Cortex of kidney (tissue), 1 donor: ENCODE data around the gene NAA50.
A peak's percentile ranks its signal among the peaks of the same experiment; 100 is the strongest.

ENCODE experiments used
- DNase-seq: peaks from one replicate; lab custom pipeline; 2025; lab: John Stamatoyannopoulos, UW

Gene NAA50

DNA sequence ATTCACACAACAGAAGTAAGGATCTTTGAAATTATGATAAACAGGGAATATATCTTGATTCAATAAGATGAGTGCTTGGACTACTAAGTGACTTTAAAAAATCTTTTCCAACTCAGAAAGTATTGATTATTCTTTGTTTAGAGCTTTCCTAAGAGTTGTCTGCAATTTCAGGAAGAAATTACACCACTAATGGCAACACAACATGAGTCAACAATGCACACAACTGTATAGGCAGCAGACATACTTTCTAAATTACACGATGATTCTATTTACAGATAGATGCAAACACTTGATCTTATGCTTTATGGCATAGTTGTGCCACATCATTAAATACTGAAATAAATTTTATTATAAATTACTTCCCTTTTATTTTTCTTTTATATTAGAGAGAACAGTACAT, 4.4 kb downstream of the NAA50 start:
- DNase-seq: no peak

DNA sequence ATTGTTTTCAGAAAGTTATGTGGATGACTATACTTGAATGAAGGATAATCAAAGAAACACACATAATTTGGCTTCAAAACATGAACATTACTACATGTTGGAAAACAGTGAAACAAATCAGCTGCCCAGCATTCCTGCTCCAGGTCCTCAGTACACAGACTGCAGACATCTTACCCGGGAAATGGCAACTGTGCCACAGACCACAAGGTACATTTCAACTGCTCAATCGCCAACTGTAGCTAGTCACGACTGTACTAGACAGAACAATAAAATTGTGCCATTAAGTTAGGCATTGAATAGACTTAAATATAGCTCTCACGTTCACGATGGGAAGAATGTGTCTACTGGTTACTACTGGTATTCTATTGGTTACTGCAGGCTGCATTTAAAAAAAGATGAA, 5.0 kb downstream of the NAA50 start:
- no peak for DNase-seq

DNA sequence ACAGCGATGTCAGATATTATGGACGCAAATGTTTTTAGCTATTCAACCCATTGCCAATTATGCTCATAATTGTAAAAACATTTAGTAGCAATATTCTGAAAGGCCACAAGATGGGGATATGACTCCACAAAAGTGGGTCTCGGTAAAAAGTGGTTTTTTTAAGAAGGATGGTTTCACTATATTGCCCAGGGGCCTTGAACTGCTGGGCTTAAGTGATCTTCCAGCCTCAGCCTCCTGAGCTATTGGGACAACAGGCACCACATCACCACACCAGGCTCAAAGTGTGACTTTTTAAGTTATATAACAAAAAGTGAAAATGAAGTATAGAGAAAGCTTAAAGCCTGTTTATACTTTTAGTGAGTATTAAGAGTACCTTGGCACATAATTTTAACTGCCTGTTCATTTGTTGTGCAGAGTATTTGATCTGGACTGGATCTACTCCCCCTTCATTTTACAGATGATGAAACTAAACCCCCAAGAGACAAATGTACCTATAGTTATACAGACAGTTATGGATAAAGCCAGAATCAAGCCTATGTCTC, 9.4 kb downstream of the NAA50 start:
- no peak for DNase-seq

DNA sequence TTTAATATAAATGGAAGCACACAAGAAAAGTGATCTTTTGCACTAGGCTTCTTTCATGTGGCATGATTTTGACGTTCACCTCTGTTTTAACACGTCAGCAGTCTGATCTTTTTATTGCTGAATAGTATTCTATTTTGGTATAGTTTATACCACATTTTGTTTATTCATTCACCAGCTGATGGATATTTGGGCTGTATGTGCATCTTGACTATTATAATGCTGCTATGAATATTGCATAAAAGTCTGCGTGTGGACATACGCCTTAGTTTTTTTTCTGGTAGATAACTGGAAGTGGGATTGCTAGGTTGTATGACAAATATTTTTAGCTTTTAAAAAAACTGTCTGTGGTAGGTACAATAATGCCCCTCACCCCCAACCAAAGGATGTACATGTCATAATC, 14.4 kb downstream of the NAA50 start:
- no peak for DNase-seq

DNA sequence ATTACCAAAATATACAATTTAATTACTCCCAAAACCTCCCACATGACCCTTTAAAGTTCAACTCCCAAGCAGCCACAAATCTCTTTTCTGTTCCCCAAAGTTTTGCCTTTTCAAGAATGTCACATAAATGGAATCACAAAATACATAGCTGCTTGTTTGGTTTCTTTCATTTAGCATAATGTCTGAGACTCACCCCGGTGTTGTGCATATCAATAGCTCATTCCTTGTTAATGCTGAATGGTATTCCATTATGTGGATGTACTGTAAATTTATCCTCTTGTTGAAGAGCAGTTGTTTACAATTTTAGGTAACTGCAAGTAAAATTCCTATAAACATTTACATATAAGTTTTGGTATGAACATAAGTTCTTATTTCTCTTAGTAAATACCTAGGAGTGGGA, 15.5 kb downstream of the NAA50 start:
- no peak for DNase-seq

DNA sequence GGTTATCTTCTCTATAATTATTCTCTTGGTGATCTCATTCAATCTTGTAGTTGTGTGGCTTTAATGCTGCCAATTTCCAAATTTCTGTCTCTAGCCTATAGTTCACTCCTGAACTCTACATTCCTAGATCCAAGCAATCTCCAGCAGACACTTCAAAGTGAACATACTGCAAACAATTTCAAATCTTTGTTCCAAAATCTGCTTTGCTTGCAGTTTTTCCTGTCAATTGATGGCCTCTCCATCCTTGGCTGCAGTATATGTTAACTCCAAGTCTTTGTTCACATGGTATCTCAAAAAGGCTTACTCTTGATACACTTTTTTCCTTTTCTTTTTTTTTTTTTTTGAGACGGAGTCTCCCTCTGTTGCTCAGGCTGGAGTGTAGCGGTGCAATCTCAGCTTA, 17.4 kb downstream of the NAA50 start:
- no peak for DNase-seq

DNA sequence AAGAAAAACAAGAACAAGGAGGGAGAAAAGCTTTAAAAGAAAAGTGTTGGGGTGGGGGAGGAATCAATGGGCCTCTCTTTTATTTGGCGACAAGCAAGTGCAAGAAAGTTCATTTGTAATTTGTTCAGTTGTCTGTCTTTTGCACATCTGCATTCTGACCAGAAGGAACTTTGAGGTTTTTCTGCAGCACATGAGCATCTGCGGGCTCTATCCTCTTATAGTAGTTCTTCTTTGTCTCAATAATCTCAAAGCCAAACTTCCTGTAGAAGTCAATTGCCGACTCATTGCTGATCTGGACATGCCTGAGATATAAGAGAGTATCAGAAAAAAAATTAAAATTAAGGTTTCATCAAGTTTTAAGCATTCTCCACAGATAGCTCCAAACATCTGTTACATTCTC, 24.4 kb downstream of the NAA50 start:
- no peak for DNase-seq

DNA sequence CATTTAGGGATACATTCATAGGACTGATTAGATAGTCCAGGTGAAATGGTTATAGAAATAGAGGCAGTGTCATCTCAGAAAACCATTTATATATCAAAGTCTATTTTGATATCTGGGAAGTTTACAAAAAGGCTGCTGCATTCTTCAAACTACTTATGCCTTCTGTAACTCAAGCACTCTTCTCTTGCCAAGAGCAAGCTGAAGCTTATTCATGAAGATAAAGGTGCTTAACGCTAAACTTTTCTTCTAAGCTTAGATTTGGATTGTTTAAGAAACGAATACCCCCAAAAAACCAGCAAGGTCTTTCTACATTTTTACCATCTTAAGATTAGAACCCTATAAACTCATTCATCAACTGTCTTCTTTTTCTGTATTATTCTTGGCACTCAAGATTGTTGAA, 26.3 kb downstream of the NAA50 start:
- DNase-seq: no peak

DNA sequence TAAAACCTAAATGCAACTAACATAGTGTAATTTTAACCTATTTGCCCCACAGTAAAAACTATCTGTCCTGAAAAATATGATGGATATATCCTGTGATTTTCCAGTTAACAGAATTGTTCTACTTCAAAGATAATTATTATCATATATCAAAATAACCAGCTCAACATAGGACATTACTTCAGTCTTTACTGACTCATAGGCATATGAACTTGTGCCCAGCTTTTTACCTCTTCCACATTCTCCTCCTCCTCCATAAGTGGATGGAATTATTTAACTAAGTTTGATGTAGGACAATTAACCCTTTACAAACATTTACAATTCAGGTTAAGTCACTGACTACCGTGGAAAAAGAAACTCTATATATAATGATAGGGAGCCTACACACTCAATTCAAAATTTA, 26.8 kb downstream of the NAA50 start:
- DNase-seq: no peak

DNA sequence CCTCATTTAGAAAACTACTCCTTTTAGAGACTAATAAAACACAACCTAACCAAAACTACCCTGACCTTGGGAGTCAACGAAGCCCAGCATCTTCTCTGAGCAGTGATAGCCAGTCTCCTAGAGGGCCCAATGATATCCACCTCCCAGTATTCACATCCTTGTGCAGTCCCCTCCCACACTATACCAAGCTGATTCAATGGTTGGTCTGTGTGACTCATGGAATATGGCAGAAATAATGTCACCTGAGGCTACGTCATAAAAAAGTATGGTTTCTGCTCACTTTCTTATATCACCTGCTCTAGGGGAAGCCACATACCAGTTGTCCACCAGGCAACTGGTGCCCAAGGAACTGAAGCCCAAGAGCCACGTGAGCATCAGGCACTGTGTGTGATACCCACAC, 28.2 kb downstream of the NAA50 start:
- no peak for DNase-seq

DNA sequence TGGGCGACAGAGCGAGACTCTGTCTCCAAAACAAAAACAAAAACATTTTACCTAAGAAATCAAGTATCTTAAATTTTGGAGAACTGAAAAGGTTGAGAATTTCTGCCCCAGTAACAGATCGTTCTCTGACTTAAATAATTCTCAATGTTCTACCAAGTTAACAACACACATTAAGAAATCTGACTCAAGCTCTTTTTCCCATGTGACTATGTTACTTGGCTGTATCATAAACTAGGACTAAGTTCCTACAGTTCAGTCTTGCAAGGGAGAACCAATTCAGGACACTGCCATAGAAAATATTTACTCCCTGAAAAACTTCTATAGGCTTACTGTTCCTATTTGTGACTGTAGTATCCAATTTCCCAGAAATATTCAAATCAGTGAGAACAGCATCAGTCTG, 28.7 kb downstream of the NAA50 start:
- DNase-seq: no peak

DNA sequence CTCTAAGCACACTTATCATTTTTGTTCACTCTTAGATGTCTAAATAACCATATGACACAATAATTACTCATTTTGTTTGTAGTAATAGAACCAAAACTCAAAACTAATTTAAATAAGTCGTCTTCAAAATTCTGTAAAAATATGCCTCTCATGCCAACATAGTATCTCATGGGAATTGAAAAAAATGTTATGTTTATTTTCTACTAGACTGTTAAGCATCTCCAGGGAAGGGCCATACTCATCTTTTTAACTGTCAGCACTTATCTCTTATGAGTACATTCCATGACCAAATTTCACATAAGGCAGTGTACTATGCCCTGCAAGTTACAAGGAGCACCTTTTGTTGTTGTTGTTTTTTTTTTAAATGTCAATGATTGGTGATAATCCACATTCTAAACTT, 31.3 kb downstream of the NAA50 start:
- no peak for DNase-seq

DNA sequence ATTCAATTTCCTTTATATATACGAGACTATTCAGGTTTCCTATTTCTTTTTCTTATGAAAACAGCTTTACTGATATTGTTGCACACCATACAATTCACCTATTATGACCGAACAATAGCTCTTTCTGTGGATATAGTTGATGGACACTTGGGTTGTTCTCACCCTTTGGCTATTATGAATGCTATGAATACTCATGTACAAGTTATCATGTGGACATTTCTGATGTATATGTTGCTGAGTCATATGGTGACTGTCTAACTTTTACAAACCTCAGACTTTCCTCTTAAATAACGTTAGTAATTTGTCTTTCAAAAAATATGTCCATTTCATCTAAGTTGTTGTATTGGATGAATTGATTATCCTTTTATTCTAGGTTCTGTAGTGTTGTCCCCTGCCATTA, 33.9 kb downstream of the NAA50 start:
- no peak for DNase-seq

DNA sequence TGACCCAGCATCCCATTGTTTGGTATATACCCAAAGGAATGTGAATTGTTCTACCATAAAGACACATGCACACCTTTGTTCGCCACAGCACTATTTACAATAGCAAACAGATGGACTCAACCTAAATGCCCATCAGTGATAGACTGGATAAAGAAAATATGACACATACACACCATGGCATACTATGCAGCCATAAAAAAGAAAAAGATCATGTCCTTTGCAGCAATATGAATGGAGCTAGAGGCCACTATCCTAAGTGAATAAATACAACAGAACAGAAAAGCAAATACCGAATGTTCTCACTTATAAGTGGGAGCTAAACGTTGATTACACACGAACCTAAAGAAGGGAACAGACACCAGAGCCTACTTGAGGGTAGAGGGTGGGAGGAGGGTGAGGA, 38.2 kb downstream of the NAA50 start:
- DNase-seq: no peak

DNA sequence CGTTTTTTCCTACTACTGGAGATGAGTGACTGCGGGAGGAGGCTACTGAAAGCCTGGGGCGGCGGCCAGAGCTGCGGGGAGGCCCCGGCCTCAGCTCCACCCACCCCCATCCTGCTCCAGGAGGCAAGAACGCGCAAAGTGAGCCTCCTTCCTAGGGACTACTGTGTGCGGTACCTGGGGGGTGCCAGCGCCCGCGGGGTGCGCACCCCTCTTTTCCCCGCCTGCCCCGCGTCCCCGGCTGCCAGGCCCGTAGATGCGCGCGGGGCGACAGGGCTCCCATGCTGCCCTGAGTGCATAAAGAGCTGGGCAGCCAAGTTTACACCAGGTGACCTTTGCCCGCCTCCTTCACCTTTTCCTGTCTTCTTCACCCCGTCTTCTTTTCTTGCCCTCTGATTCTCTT, 47.1 kb downstream of the NAA50 start:
- DNase-seq: no peak

DNA sequence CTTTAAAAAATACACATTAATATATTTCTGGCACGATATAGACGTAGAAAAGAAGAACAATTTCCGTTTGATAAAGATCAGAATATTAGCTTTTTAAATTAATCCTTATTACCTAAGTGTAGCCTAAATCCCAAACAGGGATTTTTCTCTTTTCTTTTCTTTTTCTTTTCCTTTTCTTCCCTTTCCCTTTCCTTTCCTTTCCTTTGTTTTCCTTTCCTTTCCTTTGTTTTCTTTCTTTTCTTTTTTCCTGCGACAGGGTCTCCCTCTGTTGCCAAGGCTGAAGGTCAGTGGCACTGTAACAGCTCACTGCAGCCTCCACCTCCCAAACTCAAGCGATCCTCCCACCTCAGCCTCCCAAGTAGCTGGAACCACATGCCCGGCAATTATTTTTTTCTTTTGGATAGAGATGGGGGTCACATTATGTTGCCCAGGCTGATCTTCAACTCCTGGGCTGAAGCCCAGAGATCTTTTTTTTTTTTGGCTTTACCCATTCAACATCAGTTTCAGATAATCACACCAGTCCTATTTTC, 47.8 kb downstream of the NAA50 start:
- no peak for DNase-seq

DNA sequence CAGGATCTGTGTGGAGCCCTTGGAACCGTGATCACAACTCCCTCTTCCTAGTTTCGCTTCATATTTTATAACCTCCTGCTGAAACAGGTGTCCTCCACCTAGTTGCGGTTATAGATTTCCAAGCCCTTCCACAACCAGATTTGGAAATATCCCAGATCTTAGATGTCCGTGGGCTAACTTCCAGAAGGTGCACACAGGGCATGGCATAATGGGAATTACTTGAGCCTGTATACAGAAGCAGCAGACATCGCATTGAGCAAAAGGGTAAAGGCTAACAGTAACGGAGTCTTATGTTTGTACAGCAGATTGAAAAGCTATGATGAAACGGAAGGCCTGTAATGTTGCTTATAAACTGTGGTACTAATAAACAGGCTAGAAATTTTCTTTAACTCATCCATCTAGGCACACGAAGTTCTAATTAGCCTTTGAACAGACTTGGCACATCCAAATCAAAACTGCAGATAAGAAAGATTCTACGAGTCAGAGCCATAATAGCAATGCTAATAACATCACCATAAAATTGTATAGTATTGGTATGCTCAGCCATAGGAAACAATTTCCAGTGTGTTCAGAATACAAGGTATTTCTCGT, 48.5 kb downstream of the NAA50 start:
- DNase-seq: no peak

DNA sequence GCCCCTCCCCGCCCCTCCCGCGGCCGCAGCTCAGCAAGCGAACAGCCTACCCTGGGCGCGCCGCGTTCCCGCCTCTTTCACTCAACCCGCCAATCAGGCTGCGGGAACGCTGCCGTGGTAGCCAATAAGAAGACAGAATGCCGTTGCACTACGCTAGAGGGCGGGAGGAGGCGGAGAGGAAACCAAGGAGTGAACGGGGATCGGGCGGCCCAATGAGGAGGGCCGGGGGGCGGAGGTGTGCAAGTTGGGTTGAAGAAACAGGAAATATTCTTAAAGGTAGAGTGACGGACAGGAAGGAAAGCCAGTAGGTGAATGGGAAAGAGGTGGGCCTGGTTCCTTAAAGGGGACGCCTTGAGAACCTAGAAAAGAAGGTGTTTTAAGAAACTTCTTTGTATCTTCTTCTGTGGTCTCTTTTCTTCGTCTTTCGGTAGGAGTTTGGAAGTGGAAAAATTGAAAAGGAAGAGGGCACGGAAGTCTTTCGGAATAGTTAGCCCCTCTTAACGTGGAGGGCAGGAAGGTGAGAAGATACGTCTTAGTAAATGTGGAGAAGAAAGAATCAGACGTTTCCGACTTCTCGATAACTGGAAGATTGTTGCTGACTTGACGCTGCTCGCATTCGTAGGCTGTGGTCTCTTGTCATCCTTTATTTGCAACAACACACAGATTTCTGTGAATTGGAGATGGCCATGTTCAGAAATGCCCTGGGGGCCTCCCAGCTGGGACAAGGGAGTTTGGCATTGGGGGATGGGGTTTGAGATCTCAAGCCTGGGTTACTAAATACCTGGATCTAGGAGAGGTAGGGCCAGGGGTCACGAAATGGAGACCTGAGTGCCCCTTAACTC, 49.2 kb downstream of the NAA50 start:
- peak; percentile 47 for DNase-seq

DNA sequence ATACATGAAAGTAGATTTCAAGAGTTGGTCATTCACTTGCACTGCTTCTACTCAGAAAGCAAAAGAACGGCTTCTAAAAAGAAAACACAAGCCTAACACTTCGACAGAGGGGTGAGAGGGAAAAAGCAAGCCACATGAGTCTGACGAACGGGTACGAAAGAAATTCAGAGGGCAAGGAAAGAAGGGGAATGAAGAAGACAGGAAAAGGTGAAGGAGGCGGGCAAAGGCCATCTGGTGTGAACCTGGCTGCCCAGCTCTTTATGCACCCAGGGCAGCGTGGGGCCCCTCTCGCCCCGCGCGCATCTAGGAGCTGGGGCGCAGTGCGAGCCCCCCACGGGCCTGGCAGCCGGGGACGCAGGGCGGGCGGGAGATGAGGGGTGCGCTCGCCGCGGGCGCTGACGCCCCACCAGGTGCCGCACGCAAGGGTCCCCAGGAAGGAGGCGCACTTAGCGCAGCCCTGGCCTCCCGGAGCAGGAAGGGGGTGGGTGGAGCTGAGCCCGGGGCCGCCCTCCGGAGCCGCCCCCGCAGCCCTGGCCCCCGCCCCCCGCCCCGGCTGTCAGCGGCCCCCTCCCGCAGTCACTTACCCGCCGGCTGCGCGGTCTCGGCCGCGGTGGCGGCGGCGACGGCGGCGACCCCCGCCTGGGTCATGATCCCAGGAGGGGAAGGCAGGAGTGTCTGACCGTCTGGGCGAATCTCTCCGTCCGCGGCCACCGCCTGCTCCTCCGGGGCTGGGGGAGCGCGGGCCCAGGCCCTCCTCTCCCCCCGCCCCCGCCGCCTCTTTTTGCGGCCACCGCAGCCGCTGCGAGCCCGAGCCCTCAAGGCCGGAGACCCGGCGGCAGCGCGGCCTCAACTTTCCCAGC, 50.0 kb downstream of the NAA50 start, which contains the start of gene USF3:
USF3 (minus strand) TSS at position 857 of the 860 bp plus-strand sequence. CDS start 21,764 bp downstream, outside the sequence.
- DNase-seq: no peak

DNA sequence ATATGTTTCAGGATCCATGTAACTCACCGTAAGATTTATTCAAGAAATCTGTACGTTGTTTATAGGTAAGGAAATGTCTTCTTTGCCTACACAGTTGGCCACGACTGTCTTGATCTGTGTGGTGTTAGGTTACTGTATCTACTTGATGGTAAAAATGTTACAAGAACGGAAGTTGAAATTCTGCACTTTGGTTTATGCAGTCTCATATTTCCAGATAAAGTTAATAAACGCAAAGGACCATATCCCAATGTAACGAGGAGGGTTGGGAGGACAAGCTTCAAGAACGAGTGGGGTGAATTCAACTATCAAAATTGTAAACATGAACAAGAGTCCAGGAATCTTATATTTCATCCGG, 50.6 kb downstream of the NAA50 start:
- DNase-seq: no peak

DNA sequence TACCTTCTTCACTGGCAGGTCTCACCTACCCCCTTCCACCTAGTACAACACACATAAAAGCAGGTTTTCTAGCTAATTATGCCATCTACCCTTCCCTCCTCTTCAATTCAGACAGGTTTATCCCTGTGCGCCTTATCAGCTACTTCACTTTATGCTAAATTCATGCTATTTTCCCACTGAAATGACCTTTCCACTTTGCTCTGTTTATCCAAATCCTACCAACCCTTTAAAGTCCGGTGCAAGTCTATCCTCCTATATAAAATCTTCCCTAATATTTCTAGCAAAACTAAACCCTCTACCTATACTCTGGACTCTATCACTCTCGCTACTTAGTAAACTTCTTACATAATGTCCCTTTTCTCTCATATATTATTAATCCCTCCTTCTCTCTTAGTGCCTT, 55.6 kb downstream of the NAA50 start:
- DNase-seq: no peak

DNA sequence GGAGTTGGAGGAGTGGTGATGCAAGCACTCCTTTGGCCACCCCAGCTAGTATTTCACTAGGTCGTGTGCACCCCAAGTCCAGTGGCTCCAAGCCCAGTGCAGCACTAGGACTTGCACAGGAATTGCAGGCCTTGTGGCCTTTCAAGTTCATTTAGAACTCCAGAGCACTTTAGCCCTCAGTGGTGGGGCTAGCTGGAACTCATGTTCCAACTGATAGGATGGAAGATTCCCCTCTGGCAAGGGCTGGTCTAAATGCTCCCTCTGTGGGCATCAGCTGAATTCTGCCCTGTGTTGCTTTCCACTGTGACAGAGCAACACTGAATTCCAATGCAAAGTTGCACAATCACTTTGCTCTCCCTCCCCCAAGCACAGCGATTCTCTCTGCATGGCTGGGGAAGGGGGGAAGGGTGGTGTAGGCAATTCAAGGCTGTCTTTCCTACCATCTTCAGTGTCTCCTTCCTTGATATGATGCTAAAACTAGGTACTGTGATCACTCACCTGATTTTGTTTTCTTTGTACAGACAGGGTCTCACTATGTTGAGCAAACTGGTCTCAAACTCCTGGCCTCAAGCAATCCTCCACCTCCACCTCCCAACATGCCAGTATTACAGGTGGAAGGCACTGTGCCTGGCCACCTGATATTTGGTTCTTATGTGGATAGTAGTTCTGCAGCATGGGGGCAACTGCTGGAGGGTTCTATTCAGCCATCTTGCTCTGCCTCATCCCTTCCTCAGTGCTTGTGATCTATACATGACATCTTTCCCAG, 59.9 kb downstream of the NAA50 start:
- no peak for DNase-seq
